HG02588 (cell line): Measurements from ENCODE around the gene ITSN2.
"Not testable (repeated sequence)": the region's sequence is repeated elsewhere in the genome, so short reads cannot be mapped to it uniquely, and the experiment has no call there.

Experiments
- ATAC-seq: cut with Tn5 transposase; IDR thresholded peaks from one replicate; pipeline ENCODE4 v1.9.1; 2021; ENCODE audit warnings: mild to moderate bottlenecking, moderate library complexity; ENCODE audit not compliant: unreplicated experiment

The ITSN2 gene

GRCh38 chr2:24222946-24223345, 137.4 kb downstream of the ITSN2 start:
- no peak for ATAC-seq

GRCh38 chr2:24221343-24222050, 138.8 kb downstream of the ITSN2 start:
- ATAC-seq, result no peak

GRCh38 chr2:24220554-24221291, 139.6 kb downstream of the ITSN2 start:
- ATAC-seq, result no peak

GRCh38 chr2:24214880-24215279, 145.5 kb downstream of the ITSN2 start:
- peak; percentile 92 for ATAC-seq

- no peak for ATAC-seq
Observed at GRCh38 chr2:24211408-24211807, 148.9 kb downstream of the ITSN2 start.

- ATAC-seq, result no peak
Observed at GRCh38 chr2:24210723-24211122, 149.6 kb downstream of the ITSN2 start.

GRCh38 chr2:24210106-24210455, 150.3 kb downstream of the ITSN2 start:
- no peak for ATAC-seq

- no peak for ATAC-seq
Observed at GRCh38 chr2:24209389-24210105, 150.8 kb downstream of the ITSN2 start.

GRCh38 chr2:24208490-24208889, 151.8 kb downstream of the ITSN2 start:
- no peak for ATAC-seq

GRCh38 chr2:24207359-24207758, 153.0 kb downstream of the ITSN2 start:
- ATAC-seq, result no peak

GRCh38 chr2:24206714-24207113, 153.6 kb downstream of the ITSN2 start:
- ATAC-seq, result no peak

- no peak for ATAC-seq
Observed at GRCh38 chr2:24206242-24206641, 154.1 kb downstream of the ITSN2 start.

- no peak for ATAC-seq
Observed at GRCh38 chr2:24205131-24205530, 155.2 kb downstream of the ITSN2 start.

GRCh38 chr2:24204505-24204904, 155.8 kb downstream of the ITSN2 start:
- no peak for ATAC-seq

GRCh38 chr2:24203787-24204150, 156.6 kb downstream of the ITSN2 start:
- ATAC-seq, result no peak

- ATAC-seq, result no peak
Observed at GRCh38 chr2:24203029-24203786, 157.1 kb downstream of the ITSN2 start.

GRCh38 chr2:24200799-24201198, 159.5 kb downstream of the ITSN2 start:
- ATAC-seq, result no peak

- ATAC-seq, result no peak
Observed at GRCh38 chr2:24199968-24200590, 160.3 kb downstream of the ITSN2 start.

GRCh38 chr2:24197213-24197612, 163.1 kb downstream of the ITSN2 start:
- ATAC-seq, result not testable (repeated sequence)

- no peak for ATAC-seq
Observed at GRCh38 chr2:24191848-24192247, 168.5 kb downstream of the ITSN2 start.

GRCh38 chr2:24191156-24191555, 169.2 kb downstream of the ITSN2 start:
- ATAC-seq, result no peak
